Body of pancreas (tissue), 4 donors: ENCODE results near the gene SRSF7.

ENCODE experiments used
- POLR2A ChIP-seq, 3 donors: fragments of 450-650 bp; IDR thresholded peaks; one replicate each; pipeline ENCODE4 v1.6.1; 2016; ENCODE audit warnings: antibody characterized with exemption in 3 of 3, mild to moderate bottlenecking in 2 of 3
- TF ChIP-seq, protein P1 (sequence below), 7 experiments: fragments of 450-650 bp in 4 of 7; fragments of 200-600 bp in 3 of 7; sonication (generic) in 3 of 7; IDR thresholded peaks; one replicate each; pipeline ENCODE4 v1.5.1; 2016 to 2019; ENCODE audit warnings: antibody characterized with exemption in 7 of 7

DNA sequence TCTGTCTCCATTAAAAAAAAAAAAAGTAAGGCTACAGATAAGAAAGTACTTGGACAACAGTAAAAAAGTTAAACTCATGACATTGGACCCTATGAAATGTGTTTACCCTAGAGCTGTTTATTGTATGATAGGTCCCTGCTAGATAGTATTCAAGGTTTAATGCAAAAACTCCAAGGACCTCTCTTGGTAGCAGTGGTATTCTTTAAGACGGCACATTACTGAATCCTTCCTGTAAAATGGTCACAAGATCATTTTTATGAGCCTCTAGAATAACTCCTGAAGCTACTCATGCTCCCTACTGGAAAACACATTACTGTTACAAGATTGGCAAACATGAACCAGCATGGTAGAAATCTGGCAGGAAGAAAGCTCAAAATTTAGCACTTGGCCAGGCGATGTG, 46.5 kb downstream of the SRSF7 start:
- TF ChIP-seq, protein P1, sequence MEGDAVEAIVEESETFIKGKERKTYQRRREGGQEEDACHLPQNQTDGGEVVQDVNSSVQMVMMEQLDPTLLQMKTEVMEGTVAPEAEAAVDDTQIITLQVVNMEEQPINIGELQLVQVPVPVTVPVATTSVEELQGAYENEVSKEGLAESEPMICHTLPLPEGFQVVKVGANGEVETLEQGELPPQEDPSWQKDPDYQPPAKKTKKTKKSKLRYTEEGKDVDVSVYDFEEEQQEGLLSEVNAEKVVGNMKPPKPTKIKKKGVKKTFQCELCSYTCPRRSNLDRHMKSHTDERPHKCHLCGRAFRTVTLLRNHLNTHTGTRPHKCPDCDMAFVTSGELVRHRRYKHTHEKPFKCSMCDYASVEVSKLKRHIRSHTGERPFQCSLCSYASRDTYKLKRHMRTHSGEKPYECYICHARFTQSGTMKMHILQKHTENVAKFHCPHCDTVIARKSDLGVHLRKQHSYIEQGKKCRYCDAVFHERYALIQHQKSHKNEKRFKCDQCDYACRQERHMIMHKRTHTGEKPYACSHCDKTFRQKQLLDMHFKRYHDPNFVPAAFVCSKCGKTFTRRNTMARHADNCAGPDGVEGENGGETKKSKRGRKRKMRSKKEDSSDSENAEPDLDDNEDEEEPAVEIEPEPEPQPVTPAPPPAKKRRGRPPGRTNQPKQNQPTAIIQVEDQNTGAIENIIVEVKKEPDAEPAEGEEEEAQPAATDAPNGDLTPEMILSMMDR (IDR thresholded peaks at IDR 0.05): no peak
- no peak for TF ChIP-seq POLR2A (IDR thresholded peaks at IDR 0.05)
